ENCODE data around the gene TRUB2. TPM values are rescaled to one million over a fixed set of nuclear protein-coding genes. Genes with fewer than 3 reads are reported as not detected.

Gene TRUB2
- total and polyA plus RNA-seq, 2 donors (not counting 3 experiments of a cell fraction or from before 2014, with no cell fraction given): 21.1 to 39.3 TPM

DNA sequence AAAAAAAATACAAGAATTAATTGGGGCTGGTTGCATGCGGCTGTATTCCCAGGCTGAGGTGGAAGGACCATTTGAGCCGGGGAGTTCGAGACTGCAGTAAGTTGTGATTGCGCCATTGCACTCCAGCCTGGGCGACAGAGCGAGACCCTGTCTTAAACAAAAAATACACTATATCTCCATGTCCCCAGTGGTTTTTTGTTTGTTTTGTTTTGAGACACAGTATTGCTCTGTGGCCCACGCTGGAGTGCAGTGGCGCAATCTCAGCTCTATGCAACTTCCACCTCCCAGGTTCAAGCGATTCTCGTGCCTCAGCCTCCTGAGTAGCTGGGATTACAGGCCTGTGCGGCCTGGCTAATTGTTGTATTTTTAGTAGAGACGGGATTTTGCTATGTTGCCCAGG, 1.5 kb upstream of the TRUB2 start:
- FAIRE-seq (no peak), DNase-seq (ENCODE audit: low read depth, low spot score) (no peak)
- no peaks in the 10 kb centered on the region for H3K9me3 ChIP-seq (replicated peaks; ENCODE audit: control insufficient read depth, insufficient read depth, low read length)
- H3K4me1 ChIP-seq (ENCODE audit: control insufficient read depth, extremely low read depth, insufficient read depth, low read length): peaks cover 12% of the 10 kb centered on the region
- no peak overlapping the region for H3K27ac ChIP-seq (ENCODE audit: insufficient read depth, low read depth, low read length)
- dilution Hi-C loops (cut with MboI; ENCODE audit: extremely low pct_ligation_motif_present, low sequenced_read_pairs): no loop called here
- peak overlapping the region; percentile 83 to 92 (median 83) for H3K4me3 ChIP-seq (replicated peaks in 1 of 3; ENCODE audit: insufficient read depth in 1 of 3, low read depth in 1 of 3, low read length in 3 of 3)
- no peaks in the 10 kb centered on the region for H3K27me3 ChIP-seq (ENCODE audit: control insufficient read depth in 2 of 2, insufficient read depth in 2 of 2, low read length in 2 of 2)
- no peak overlapping the region for H2AFZ ChIP-seq (ENCODE audit: low read depth, low read length)
- no peaks in the 10 kb centered on the region for H3K9me1 ChIP-seq (replicated peaks; ENCODE audit: control insufficient read depth, extremely low read depth, insufficient read depth, low read length)
- ChIA-PET CTCF (interaction anchor here (1.8 kb wide), 1 partner anchor 18 kb away, joined by 7 read pairs; no protein-coding TSS in a partner anchor), POLR2A (no interaction called here)
- H3K36me3 ChIP-seq (ENCODE audit: control insufficient read depth in 2 of 2, extremely low read depth in 1 of 2, insufficient read depth in 2 of 2, low read length in 2 of 2): peaks cover 3 to 13% of the 10 kb centered on the region in 2 experiments
- H3K79me2 ChIP-seq (ENCODE audit: control insufficient read depth, insufficient read depth, low read length): peaks cover 25% of the 10 kb centered on the region
- intact Hi-C loops (cut with micrococcal nuclease): loop anchor here (2.0 kb wide), 2 partner anchors 47 to 49 kb away; partner anchors contain the start of gene URM1
- no TSS peak for BruUV-seq (replicated peaks)
- H3K9ac ChIP-seq (replicated peaks; ENCODE audit: extremely low read depth, insufficient read depth, low read length): no peak overlapping the region
- peak overlapping the region; percentile 90 for H3K4me2 ChIP-seq (ENCODE audit: insufficient read depth, low read length)
- H4K20me1 ChIP-seq (replicated peaks; ENCODE audit: control insufficient read depth, extremely low read depth, insufficient read depth, low read length): no peaks in the 10 kb centered on the region
- no peak for TF ChIP-seq GATA2 (IDR thresholded peaks at IDR 0.05; ENCODE audit: insufficient read depth, insufficient read length, low read depth, low read length)
- no peak for TF ChIP-seq POLR2AphosphoS5 (IDR thresholded peaks at IDR 0.05; ENCODE audit: insufficient read depth, low read depth, low read length)
- no peak for TF ChIP-seq EZH2 (IDR thresholded peaks at IDR 0.05; ENCODE audit: borderline replicate concordance, low read depth, low read length, severe bottlenecking)
- no peak for TF ChIP-seq JUN (IDR thresholded peaks at IDR 0.05; ENCODE audit: borderline replicate concordance, insufficient read depth, insufficient read length, low read depth)
- TF ChIP-seq MYC (IDR thresholded peaks at IDR 0.05; ENCODE audit: low read depth, low read length): no peak
- TF ChIP-seq, protein P1, sequence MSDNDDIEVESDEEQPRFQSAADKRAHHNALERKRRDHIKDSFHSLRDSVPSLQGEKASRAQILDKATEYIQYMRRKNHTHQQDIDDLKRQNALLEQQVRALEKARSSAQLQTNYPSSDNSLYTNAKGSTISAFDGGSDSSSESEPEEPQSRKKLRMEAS (IDR thresholded peaks at IDR 0.05; ENCODE audit: insufficient read depth, insufficient read length): no peak
- no peak for TF ChIP-seq POLR2A (IDR thresholded peaks at IDR 0.05; ENCODE audit: low read depth, low read length)
- no peak for TF ChIP-seq FOS (IDR thresholded peaks at IDR 0.05; ENCODE audit: borderline replicate concordance, insufficient read depth, low read length)
- TF ChIP-seq, protein P2, sequence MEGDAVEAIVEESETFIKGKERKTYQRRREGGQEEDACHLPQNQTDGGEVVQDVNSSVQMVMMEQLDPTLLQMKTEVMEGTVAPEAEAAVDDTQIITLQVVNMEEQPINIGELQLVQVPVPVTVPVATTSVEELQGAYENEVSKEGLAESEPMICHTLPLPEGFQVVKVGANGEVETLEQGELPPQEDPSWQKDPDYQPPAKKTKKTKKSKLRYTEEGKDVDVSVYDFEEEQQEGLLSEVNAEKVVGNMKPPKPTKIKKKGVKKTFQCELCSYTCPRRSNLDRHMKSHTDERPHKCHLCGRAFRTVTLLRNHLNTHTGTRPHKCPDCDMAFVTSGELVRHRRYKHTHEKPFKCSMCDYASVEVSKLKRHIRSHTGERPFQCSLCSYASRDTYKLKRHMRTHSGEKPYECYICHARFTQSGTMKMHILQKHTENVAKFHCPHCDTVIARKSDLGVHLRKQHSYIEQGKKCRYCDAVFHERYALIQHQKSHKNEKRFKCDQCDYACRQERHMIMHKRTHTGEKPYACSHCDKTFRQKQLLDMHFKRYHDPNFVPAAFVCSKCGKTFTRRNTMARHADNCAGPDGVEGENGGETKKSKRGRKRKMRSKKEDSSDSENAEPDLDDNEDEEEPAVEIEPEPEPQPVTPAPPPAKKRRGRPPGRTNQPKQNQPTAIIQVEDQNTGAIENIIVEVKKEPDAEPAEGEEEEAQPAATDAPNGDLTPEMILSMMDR (IDR thresholded peaks at IDR 0.05; ENCODE audit: extremely low read depth in 1 of 2, insufficient read depth in 1 of 2, low read depth in 1 of 2, low read length in 2 of 2): no peak

Measured in endothelial cell of umbilical vein (primary cell).